D721Med (cell line): ENCODE measurements around the gene ROR2.

Source experiments
- DNase-seq: peaks from one replicate; pipeline ENCODE4 v3.0.0; 2011; ENCODE audit warnings: low spot score; ENCODE audit not compliant: insufficient read length
- FAIRE-seq: peaks from 2 replicates; lab custom pipeline; 2011; peaks lifted over from hg19 to GRCh38; lab: Jason Lieb, UNC
- TF ChIP-seq, protein P1 (sequence below): IDR thresholded peaks from 2 replicates; pipeline ENCODE4 v1.5.1; 2012; ENCODE audit warnings: mild to moderate bottlenecking, control low read depth; ENCODE audit not compliant: insufficient read depth; ENCODE audit errors: missing control alignments

ROR2 gene

DNA sequence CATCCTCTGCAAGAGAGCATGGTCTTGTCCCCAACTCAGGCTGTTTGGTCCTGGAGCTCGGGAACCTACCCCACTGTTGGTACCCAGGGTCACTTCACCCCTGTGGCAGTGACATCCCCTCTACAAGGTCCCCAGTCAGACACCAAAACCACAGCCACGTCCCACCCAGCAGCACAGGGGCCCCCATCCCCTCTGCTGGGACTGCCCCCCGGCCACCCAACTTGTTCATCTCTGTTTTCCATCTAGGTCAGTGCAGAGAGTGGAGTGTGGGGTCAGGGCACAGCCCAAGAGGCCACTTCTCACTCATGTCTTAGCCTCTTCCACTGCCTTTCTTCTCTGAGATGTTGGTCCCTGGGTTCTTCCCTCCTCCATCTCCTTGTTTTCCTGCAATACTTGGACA lies 292.5 kb downstream of the ROR2 start:
- no peak for DNase-seq
- no peak for FAIRE-seq
- TF ChIP-seq, protein P1, sequence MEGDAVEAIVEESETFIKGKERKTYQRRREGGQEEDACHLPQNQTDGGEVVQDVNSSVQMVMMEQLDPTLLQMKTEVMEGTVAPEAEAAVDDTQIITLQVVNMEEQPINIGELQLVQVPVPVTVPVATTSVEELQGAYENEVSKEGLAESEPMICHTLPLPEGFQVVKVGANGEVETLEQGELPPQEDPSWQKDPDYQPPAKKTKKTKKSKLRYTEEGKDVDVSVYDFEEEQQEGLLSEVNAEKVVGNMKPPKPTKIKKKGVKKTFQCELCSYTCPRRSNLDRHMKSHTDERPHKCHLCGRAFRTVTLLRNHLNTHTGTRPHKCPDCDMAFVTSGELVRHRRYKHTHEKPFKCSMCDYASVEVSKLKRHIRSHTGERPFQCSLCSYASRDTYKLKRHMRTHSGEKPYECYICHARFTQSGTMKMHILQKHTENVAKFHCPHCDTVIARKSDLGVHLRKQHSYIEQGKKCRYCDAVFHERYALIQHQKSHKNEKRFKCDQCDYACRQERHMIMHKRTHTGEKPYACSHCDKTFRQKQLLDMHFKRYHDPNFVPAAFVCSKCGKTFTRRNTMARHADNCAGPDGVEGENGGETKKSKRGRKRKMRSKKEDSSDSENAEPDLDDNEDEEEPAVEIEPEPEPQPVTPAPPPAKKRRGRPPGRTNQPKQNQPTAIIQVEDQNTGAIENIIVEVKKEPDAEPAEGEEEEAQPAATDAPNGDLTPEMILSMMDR = no peak

DNA sequence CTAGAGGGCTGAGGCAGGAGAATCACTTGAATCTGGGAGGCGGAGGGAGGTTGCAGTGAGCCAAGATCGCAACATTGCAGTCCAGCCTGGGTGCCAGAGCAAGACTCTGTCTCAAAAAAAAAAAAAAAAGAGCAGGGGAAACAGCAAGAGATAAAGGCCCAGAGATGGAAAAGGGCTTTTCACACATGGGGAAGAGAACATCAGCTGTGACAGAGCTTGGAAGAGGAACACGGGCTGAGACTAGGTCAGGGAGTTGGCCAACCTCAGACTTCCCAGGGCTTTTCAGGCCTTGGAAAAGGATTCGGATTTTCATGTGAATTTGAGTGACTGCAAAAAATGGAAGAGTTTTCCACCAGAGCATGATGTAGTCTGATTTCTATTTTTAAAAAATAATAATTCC lies 294.4 kb downstream of the ROR2 start:
- FAIRE-seq (no peak), DNase-seq (no peak)
- TF ChIP-seq, protein P1 = no peak

DNA sequence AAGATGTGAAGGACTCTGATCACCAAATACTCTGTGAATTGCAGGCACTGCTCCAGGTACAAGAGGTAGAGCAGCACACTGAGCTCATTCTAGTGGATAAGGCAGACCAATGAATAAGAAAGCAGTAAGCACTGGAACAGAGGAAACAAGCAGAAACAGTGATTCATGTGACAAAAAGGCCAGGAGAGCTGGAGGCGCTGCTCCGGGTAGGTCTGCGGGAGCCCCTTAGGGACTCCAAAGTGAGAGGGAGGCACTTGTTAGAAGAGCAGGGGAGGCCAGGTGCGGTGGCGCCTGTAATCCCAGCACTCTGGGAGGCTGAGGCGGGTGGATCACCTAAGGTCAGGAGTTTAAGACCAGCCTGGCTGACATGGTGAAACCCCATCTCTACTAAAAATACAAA lies 294.8 kb downstream of the ROR2 start:
- FAIRE-seq (no peak), DNase-seq (no peak)
- TF ChIP-seq, protein P1 = no peak

DNA sequence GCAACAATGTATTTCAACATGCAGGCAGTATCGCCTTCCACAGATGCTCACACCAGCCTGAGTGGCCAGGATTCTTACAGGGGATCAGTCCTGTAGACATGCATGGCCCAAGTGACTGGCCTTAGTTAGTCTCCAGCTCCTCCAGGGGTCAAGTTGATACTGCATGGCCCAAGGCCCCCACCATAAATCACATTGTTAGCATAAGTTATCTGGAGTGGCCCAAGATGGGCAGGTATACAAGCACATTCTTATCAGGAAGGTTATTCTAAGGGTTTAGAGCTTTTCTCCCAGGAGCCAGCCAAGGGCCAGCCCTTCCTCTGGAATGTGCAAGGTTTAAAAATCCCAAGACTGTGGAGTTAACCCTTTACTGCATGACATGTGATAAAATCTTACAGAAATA lies 295.5 kb downstream of the ROR2 start:
- no peak for DNase-seq
- FAIRE-seq = no peak
- TF ChIP-seq, protein P1 = no peak

DNA sequence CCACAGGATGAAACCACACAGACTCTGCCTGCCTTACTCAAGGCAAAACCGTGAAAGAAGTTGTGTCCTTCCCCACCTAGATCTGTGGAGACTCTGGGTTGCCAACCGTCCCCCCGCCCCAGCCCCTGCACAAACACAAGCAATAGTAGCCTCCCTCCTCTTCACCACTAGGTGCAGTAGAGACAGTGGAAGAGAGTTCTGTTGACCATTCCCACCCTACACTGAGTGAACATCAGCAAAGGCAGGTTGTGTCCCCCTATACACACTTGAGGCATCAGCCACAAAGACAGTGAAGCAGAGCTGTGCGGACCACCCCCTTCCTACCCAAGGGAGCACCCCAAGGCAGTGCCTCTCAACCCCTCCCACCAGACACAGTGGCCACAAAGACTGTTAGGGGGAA lies 302.7 kb downstream of the ROR2 start:
- FAIRE-seq (no peak), DNase-seq (no peak)
- TF ChIP-seq, protein P1 = no peak

DNA sequence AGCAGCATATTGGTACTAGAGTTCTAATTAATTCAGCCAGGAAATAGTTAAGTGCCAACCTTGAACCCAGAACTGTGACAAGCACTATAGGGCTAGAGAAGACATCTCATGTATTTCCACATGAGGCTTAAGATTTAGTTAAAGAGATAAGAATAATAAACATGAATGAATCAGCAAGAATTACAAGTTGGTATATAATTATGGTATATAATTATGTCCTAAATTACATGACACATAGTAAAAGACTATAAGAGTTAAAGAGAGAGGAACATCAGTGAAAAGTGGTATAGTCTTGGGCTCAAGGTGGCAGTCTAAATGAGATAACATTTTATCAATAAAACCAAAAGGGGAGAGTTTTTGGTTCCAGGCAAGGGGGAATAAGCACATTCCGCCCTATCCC lies 303.3 kb downstream of the ROR2 start:
- TF ChIP-seq, protein P1 = no peak
- FAIRE-seq = no peak

DNA sequence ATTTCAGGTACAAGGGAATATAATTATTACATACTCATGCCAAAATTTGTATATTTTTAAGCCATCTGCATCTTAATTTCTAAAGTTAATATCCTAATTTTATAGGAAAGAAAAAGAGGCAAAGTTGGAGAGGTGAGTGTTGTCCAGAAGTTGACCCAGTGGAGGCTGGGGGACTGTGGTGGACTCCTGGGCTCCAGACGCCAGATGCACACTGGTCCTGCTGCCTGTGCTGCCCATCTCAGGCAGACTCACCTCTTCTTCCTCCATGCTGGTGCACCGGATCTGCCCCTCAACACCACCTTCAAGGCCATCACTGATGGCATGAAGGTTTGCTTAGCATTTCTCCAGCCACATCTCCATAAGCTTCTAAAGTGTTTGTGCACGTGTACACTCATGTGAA lies 305.6 kb downstream of the ROR2 start:
- no peak for DNase-seq
- FAIRE-seq = no peak
- TF ChIP-seq, protein P1 = no peak

More for the DNA sequence above, 303.3 kb downstream of the ROR2 start:
- DNase-seq = no peak
